HG03520 (cell line): ENCODE results near the gene TMEM258.
A peak's percentile ranks its signal among the peaks of the same experiment; 100 is the strongest.

ENCODE experiments used
- ATAC-seq: cut with Tn5 transposase; IDR thresholded peaks from one replicate; pipeline ENCODE4 v1.9.1; 2021; ENCODE audit warnings: mild to moderate bottlenecking, moderate library complexity; ENCODE audit not compliant: unreplicated experiment

TMEM258 gene

DNA sequence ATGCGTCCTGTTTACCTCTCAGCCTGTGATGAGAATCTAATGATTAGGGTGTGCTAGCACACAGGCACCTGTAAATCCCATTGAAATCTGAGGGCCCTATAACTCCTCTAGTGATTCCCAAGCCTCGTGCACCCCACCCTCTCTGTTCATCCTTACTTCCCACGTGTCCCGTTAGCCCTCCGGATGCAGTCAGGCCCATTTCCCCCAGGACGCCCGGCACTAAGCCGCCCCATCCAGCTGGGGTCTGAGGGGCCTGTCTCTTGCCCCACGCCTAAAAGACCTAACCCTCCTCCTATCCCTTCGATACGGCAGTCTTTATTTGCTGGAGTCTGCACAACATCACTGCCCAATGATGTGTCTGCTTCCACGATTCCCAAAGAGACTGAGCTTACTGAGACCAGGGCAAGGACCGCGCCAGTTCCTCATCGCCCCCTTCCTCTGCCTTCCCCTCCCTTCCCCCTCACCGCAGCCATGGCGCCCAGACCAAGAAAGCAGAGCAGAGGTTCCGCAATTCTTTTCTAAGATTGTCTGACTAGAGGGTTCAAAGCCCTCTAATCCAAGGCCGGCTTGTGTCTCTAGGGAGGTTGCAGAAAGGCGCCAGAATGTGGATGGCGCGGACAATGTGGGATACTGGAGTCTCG is 34.7 kb upstream of the TMEM258 start:
- peak; percentile 6 for ATAC-seq

DNA sequence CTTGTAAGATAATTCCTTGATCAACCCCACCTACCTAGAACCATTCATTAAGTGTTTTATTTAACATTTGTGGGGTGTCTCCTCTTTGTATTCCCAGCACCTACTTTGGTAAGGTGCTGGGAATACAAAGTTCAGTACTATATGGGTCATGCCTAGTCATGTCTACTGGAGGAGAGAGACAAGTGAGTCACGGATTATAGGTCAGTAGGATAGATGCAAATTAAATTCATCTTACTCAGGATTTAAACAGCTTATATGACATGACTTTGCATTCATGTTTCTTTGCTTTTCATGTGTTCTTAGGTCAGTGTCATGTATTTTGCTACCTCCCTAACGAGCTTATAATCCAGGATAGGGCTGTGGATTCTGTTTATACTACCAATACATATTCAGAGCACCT is 27.8 kb upstream of the TMEM258 start:
- no peak for ATAC-seq

DNA sequence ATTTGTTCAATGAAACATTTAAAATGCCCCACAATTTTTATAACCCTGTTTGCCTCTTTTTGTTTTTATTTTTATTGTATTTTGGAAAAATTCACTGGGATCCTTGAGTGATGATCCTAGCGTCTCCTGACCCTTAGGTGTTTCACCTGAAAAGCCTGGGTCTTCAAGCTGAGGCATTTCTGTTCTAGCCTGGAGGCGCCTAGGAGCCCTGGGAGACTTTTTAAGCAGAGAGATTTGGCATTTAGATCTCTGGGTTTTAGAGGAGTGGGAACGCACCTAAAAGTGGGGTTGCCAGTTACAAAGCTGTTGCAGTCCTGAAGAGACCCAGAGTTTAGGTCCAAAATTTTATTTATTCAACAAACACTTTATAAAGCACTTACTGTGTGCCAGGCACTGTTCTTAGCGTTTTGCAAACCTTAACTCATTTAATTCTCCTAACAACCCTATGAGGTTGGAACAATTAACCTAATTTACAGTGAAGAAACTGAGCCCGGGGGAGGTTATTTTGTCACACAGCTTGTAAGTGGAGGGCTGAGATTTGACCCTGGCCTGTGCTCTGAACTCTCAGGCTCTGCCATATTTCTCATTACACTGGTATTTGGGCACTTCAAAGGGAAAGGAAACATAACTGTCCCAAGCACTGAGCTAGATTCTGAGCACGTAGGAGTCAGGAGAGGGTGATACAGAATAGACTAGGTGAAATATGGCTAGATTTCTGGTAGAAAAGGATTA is 25.2 kb upstream of the TMEM258 start:
- no peak for ATAC-seq

DNA sequence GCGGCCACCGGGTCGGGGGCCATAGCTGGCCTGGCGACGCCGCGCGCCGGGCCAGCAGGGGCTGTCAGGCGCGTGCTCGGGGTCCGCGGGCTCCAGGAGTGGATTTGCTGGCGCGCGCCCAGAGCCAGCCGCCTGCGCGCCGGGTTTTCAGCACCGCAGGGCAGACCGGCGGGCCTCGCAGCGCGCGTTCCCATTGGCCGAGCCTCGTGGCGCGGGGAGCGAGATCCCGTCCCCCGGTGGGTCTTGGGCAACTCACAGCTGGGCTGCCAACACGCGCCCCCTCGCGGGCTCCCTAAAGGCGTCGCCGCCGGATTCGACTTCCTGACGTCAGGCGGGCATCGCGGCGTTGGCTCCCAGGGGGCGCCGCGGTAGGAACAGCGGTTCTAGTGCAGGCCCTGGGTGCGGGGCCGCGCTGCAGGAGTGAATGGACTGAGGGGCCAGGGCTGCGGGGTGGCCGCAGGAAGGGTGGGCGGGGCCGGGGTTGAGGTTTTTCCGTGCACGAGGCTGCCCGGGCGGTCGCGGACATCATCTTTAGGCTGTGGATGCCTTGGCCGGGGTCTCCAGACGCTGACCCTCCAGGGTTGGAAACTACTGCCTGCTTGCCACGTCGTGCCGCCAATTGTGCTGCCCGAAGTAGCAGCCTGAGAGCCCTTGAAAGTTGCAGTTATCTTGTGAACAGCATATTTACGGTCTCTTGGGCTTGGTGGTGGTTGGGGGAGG is 24.5 kb upstream of the TMEM258 start, which contains the start of gene FADS1:
Gene FADS1, minus strand, starts transcription at position 268 of the 720 bp plus-strand sequence. Its CDS starts 74 bp downstream, at position 194.
- ATAC-seq = no peak

DNA sequence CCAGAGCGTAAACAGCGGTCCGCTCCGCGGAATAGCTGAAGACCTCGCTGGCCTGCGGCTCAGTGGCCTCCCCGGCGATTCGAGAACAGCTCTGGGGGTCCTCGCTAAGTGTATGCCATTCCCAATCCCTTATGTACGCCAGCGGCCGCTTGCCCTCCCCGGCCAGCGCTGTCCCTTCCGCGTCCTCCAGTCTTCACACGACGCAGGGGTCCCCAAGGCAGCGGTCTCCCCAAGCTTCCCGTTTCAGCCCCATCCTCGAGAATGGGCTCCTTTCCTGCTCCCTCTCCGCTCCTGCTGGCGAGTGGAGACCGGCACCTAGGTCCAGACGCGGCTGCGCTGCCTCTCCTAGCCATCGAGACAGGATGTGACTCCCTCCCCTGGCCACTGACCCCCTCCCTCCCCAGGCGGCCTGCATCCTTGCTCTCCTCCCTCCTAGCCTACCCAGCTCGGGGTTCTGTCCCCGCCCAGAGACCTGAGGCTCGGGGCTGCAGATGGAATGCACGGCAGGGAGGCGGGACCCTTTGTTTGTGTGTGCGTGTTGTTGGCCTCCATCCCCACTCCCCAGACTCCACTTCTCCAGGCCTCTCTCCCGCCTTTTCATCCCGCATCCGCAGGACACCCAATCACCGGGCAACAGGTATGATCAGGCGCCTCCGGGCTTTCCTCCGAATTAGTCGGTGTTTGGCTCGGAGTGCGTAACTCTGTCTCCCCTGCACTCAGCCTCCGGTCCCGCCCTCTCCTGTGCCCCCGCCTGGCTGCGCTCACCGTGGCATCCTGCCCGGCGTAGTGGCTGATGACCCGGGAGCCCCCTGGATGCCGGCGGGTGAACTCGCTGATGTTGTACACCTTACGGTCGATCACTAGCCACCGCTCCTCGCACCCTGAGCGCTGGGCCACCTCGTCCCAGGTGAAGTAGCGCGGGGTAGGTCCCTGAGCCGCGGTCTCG is 23.7 kb upstream of the TMEM258 start:
- ATAC-seq = no peak

DNA sequence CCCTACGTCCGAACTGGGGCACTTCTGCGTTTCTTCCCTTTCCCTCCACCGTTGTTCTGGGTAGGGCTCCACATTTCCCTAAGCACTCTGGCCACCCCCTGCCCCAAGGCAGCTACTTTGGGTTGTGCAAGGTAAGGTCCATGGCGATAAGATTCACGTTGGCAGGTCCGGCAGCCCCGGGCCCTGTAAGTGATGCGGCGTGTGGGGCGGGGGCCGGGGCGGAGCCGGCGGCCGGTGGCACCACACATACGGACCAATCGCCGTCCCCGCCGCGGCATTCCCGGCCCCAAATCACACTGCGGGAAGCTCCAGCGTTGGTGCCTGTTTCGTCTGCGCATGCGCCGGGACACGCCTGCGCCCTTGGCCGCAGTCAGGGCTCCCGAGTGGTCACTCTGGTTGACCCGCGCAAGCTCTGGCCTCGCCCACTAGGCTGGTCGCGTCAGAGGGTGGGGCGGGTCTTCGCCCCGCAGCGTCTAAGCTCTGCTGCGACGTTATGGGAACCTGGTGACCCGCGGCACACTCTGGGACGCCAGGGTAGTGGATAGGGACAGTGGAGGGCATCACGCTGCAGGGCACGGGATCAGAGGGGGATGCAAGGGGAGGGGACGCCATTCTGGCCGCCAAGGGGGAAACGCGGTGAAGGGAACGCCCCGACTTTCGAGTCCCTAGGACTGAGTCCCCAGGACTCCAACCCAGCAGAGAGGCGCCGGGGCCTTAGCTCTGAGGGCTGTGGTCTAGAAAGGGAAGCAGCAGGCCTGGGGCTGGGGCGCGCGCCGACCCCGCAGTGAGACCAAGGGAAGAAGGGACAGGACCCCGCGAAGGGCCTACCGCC is 22.8 kb upstream of the TMEM258 start:
- peak; percentile 38 for ATAC-seq

DNA sequence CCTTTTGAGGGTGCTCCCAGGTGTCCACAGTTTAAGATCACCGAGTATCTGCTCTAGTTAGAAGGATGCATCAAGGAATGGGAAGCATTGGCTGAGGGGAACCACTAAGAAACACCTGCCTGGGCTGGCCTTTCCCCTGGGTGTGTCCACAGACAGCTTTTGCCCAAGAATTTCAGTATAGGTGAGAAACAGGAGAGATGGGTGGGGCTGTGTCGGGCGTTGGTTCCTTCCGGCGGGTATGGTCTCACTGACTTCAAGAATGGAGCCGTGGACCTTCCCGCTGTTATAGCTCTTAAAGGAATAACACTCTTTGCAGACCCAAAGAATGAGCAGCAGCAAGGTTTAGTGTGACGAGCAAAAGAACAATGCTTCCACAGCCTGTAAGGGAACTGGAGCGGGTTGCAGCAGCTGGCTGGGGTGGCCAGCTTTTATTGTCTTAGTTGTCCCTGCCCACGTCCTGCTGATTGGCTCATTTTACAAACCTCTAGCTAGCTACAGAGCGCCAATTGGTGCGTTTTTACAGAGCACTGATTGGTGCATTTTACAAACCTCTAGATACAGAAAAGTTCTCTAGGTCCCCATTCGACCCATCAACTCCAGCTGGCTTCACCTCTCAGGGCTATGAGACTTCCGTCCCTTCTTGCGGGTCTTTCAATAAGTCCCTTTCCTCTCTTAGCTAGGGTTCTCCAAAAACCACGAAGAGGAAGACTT is 22.0 kb upstream of the TMEM258 start:
- ATAC-seq = no peak

DNA sequence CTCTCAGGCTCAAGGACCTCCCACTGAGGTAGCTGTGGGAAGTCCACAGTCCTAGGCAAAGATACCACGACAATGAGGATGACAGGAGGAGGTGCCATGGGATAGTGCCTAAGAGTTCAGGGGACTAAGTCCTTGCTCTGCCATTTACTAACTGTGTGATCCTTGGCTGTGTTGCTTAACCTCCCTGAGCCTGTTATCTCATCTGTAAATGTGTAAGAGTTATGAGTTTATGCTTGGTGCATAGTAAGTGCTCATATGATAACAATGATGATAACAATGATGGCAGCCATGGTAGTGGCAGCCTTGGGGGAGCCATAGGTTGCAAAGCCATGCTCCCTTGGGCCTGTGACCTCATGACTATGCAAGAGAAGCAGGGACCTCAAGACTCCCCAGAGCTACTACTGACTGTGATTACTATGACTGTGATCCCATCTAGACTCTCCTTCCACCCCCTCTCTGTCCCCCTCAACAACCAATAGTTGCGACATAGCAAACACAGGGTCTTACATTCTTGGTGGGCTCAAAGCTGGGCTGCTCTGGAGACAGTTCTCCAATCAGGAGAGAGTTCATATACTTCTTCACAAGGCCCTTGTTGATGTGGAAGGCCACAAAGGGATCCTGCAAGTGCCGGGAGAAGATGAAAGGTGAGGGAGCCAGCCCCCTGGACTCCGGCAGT is 20.5 kb upstream of the TMEM258 start:
- ATAC-seq = no peak

DNA sequence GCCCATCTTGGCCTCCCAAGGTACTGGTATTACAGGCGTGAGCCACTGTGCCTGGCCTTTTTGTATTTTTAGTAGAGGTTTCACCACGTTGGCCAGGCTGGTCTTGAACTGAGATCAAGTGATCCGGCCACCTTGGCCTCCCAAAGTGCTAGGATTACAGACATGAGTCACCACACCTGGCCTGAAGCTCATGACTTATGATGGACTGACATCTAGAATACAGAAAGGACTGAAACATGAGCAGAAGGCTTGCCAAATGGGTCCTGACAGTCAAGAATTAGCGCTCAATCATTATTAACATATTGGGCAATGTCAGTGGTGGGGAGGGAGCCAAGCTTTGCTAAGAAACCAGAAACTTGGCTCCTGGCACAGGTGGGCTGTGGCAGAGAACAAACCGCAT is 19.4 kb upstream of the TMEM258 start:
- ATAC-seq = no peak

DNA sequence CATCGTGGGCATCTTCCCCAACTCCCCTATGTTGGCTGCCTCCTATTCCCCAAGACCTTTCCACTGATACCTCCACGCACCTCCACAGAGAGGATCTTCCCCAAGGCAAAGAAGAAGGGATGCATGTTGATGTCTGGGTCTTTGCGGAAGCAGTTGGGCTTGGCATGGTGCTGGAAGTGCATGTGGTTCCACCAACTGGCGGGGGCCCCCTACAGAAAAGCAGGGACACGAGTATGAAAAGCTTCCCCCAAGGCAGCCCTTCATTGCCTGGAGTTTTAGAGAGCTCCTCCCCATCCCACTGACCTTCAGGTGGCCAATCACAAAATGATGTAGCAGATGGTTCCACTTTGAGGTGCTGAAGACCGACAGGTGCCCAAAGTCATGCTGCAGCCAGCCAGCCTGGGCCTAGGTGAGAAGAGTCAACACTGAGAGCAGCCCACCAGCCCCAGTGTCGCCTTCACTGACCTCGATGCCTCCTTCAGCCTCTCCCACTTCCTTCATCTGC is 18.3 kb upstream of the TMEM258 start:
- no peak for ATAC-seq

DNA sequence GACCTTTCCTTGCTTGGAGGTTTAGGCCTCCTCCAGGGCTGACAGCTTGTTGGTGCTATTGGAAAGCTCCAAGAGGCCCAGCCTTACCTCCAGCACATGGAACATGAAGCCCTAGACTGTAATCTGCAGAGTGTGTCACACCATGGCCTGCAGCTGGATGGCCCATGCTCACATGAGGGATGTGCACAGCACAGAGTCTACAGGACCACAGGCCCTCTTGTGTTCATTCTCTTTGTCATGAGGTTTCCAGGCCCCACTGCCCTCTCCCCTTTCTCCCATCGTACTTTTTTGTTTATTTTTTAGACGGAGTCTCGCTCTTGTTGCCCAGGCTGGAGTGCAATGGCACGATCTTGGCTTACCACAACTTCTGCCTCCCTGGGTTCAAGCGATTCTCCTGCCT is 14.4 kb upstream of the TMEM258 start:
- ATAC-seq = no peak

DNA sequence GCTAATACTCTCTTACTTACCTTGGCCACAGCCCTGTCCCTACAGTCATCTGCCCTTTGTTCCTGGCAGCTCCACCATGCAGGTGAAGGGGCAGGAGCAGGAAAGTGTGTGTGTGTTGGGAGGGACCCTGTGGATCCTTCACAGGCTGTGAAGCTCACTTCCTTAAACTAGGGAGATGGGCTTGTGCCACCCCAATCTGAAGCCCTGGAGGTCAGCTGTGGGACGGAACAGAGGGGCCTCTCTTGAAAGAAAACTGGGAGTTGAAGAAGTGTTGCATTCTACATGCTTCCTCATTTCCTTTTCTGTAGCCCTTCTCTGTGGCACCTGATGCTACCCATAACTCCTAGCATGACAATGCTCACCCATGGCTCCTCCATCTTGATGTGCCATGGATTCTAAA is 12.7 kb upstream of the TMEM258 start:
- no peak for ATAC-seq

DNA sequence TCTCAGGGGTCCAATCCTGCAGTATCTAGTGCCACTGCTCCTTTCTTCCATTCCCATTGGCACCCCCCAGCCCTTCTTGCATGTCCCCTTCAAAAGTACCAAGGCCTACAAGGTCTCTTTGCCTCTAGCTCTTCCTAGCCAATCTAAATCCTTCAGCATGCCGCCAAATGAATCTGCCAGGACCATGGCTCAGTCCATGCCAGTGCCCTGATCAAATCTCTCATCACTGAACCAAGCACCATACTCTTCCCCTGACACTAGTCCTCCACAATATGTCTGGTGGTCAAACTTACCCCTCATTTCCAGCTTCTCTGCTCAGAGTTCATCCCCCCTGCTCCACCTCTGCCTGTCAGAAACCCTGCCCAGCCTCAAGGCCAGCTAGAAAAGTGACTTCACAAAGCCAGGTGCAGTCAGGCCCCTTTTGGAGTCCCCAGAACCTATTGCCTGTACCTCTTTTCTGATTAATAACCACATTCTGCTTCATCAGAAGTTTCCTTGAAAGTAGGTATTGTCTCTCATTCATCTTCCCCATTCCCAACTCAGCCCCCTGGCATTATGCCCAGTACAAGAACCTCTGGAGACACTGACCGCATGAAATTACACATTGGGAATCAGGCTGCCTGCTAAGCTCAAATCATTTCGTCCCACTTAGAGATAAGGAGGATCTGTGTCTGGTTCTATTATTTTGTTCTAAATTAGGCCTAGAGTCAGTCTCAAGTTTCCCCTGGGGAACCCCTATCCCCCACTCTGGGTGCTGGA is 11.7 kb upstream of the TMEM258 start:
- ATAC-seq = no peak

DNA sequence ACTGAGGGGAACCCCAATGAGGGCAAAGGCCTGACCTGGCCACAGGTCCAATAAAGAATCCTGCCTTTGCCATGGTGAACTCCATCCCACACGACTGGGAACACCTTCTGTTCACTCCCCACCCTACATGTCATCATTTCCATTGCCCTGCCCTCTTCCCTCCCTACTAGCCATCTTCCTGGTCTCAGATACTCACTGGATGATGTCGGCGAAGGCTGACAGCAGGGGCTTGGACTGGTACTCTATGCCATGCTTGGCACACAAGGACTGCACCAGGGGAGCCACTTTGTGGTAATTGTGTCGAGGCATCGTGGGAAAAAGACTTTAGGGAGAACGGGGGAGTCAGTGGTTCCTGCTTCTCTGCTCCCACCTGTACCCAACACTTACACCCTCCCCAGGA is 10.2 kb upstream of the TMEM258 start:
- ATAC-seq = no peak

DNA sequence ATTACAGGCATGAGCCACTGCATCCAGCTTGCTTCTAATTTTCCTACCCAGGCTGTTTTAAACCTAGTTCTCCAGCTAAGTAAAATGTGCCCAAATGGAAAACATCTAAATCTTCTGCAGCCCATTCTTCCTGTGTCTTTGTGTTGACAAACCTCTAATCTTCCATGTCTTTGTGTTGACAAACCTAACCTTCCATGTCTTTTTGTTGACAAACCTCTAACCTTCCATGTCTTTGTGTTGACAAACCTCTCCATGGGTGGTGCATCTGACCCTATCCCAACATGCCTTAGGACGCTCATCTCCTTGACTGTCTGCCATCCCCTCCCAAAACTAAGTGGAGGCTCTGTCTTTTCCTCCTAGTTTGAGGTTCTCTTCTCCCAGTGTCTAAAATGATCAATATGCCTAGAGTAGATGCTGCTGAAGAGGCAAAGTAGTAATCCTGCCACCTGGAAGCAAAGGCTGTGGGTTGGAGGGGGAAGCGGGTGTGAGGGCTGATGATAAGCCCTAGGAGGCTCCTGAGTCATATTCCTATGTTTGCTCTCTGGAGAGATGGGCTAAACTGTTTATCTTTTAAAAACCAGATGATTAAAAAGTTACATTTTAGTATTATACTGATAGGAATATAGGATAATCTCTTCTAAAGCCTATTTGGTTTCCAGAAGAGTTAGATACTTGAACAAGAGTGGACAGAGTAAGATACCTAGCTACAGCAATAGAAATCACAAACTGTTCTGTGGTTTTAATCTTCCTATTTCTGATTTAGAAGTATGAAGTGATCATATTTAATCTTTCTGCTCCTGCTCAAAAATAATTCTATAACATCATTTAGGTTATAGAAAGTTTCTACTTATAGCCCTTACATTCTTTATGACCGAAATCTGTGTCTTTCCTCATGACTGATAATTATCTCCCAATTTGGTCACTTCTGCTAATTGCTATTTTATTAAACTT is 8.2 kb upstream of the TMEM258 start:
- ATAC-seq = no peak

DNA sequence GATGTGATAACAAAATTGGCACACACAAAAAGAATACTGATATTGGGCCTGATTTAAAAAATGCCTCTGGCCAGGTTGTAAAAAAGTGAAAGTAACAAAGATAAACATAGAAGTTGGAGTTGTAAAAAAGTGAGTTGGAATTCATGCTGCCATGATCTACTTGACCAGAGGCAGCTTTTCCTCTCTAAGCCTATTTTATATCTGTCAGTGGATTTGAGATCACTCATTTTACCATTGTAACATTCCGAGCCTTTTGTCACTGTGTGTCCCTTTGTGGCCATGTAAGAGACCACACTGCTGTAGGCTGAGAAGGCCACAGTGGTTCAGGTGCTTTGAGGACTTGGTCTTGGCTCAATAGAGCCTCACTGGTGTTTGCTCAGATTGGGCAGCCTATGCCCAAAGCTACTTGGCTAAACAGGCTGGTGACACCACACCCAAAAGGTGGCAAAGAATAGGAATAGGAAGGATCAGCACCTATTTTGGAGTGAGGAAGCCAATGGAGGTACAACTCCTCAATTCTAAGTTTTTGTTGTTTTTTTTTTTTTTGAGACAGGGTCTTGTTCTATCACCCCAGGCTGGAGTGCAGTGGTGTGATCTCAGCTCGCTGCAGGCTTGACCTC is 7.4 kb upstream of the TMEM258 start:
- ATAC-seq = no peak
